ENCODE measurements around the gene URB1. TPM values are rescaled to one million over a fixed set of nuclear protein-coding genes. Genes with fewer than 3 reads are reported as not detected.
A peak's percentile ranks its signal among the peaks of the same experiment; 100 is the strongest.

Gene URB1
- polyA plus RNA-seq, 1 of the 3 experiments (the other 2 are of a cell fraction), result 9.9 TPM

DNA sequence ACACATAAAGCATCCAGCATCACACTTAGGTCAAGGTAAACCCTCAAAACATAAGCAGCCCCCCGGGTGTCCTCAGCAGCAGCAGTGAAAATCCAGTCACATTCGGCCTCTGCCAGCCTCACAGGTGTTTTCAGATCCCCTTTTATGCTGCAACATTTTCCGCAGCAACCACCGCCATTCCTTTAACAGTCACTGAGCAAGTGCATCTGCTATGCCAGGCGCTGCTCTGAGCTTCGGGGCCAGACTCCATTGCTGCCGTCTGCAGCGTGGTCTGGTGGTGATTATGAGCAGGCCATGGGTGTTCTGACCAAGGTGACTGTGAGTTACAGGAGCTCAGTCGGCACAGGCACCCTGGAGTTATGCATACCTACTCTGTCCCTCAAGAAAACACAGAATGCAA, 4.5 kb downstream of the URB1 start:
- peaks cover 94% of the 10 kb centered on the region for H3K79me2 ChIP-seq (ENCODE audit: insufficient read depth)
- no peak overlapping the region for H2AFZ ChIP-seq (ENCODE audit: low read depth)
- H4K20me1 ChIP-seq (ENCODE audit: insufficient read depth), result peaks cover 34% of the 10 kb centered on the region
- H3K4me1 ChIP-seq (ENCODE audit: control insufficient read depth in 1 of 2, insufficient read depth in 2 of 2, low read depth in 1 of 2, low read length in 1 of 2), result peaks cover 15 to 41% of the 10 kb centered on the region in 2 experiments; a peak in 3 of 4 replicates
- H3K4me3 ChIP-seq (ENCODE audit: low read depth in 2 of 2, low read length in 1 of 2), result no peak overlapping the region
- no peaks in the 10 kb centered on the region for H3K9me3 ChIP-seq
- H3K4me2 ChIP-seq, result no peak overlapping the region
- H3K9ac ChIP-seq, result no peak overlapping the region
- TF ChIP-seq POLR2AphosphoS5 (IDR thresholded peaks at IDR 0.05; ENCODE audit: low read depth, low read length), result no peak
- TF ChIP-seq, protein P1, sequence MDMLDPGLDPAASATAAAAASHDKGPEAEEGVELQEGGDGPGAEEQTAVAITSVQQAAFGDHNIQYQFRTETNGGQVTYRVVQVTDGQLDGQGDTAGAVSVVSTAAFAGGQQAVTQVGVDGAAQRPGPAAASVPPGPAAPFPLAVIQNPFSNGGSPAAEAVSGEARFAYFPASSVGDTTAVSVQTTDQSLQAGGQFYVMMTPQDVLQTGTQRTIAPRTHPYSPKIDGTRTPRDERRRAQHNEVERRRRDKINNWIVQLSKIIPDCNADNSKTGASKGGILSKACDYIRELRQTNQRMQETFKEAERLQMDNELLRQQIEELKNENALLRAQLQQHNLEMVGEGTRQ (IDR thresholded peaks at IDR 0.05; ENCODE audit: borderline replicate concordance, low read depth, low read length), result no peak
- no peak for TF ChIP-seq RAD21 (IDR thresholded peaks at IDR 0.05; ENCODE audit: low read length)
- no peak for TF ChIP-seq RFX5 (IDR thresholded peaks at IDR 0.05; ENCODE audit: low read length)
- no peak for TF ChIP-seq NFIC (IDR thresholded peaks at IDR 0.05; ENCODE audit: borderline replicate concordance)
- TF ChIP-seq FOXJ3 (CRISPR knock-in tag; IDR thresholded peaks at IDR 0.05), result no peak
- peak; percentile 75; the same call in 1 of the 2 replicates for TF ChIP-seq MXI1 (IDR thresholded peaks at IDR 0.05; ENCODE audit: low read depth, low read length)
- no peaks in the 10 kb centered on the region for H3K27me3 ChIP-seq (ENCODE audit: insufficient read depth)
- ChIA-PET CTCF (interaction anchor here (0.6 to 1.5 kb wide), 4 partner anchors 14 to 213 kb away, joined by 3 to 8 read pairs (median 4); no protein-coding TSS in a partner anchor), POLR2A (no interaction called here)
- peak; percentile 44 for DNase-seq
- no peaks in the 10 kb centered on the region for H3F3A ChIP-seq (replicated peaks; ENCODE audit: insufficient read depth)
- WGBS (ENCODE audit: low lambda C conversion rate), result 78% methylated on average over 4 of the region's 9 CpGs
- peak overlapping the region in 1 of 2 experiments; percentile 48; a peak in 1 of 4 replicates for H3K27ac ChIP-seq (ENCODE audit: low read depth in 2 of 2, low read length in 1 of 2)
- H3K36me3 ChIP-seq (replicated peaks in 1 of 2; ENCODE audit: control insufficient read depth in 1 of 2, insufficient read depth in 2 of 2, low read length in 1 of 2), result peaks cover 22 to 34% of the 10 kb centered on the region in 2 experiments
- H3K9me2 ChIP-seq, result no peaks in the 10 kb centered on the region

DNA sequence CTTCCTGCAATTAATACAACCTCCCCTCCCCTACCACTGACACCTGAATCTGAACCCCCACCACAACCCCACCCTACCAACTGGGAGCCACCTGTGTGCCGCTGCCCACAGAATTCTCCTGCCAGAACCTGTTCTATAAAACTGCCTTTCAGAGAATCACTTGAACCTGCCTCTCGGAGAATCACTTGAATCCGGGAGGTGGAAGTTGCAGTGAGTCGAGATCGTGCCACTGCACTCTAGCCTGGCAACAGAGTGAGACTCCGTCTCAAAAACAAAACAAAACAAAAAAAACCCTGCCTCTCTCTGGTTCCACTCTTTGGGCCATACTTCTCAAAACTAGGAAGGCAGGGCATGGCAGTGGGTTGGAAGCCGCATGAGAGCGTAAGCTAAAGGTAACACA, 5.7 kb downstream of the URB1 start:
- Histone ChIP-seq H3K36me3 (replicated peaks in 1 of 2; ENCODE audit: control insufficient read depth in 1 of 2, insufficient read depth in 2 of 2, low read length in 1 of 2) (peaks cover 29 to 44% of the 10 kb centered on the region in 2 experiments), H3K79me2 (ENCODE audit: insufficient read depth) (peaks cover 92% of the 10 kb centered on the region), H3K9ac (no peak overlapping the region), H3K9me3 (no peaks in the 10 kb centered on the region), H3K9me2 (no peaks in the 10 kb centered on the region), H4K20me1 (ENCODE audit: insufficient read depth) (peaks cover 34% of the 10 kb centered on the region), H3K4me2 (no peak overlapping the region), H3K4me3 (ENCODE audit: low read depth in 2 of 2, low read length in 1 of 2) (no peak overlapping the region), H3K27me3 (ENCODE audit: insufficient read depth) (no peaks in the 10 kb centered on the region), H2AFZ (ENCODE audit: low read depth) (no peak overlapping the region), H3F3A (replicated peaks; ENCODE audit: insufficient read depth) (peaks cover 10% of the 10 kb centered on the region), H3K27ac (ENCODE audit: low read depth in 2 of 2, low read length in 1 of 2) (peak overlapping the region in 1 of 2 experiments; percentile 43; a peak in 2 of 4 replicates), H3K4me1 (ENCODE audit: control insufficient read depth in 1 of 2, insufficient read depth in 2 of 2, low read depth in 1 of 2, low read length in 1 of 2) (peaks cover 23 to 40% of the 10 kb centered on the region in 2 experiments)
- TF ChIP-seq NFIC (IDR thresholded peaks at IDR 0.05; ENCODE audit: borderline replicate concordance) (no peak), EZH2phosphoT487 (IDR thresholded peaks at IDR 0.05; ENCODE audit: borderline replicate concordance, low read depth) (no peak), MEF2A (IDR thresholded peaks at IDR 0.05; ENCODE audit: borderline replicate concordance, low read depth) (no peak), CHD2 (IDR thresholded peaks at IDR 0.05; ENCODE audit: low read length, partially characterized antibody) (no peak), GABPA (IDR thresholded peaks at IDR 0.05; ENCODE audit: low read depth) (no peak), POLR2AphosphoS5 (IDR thresholded peaks at IDR 0.05; ENCODE audit: low read depth, low read length) (no peak), FOXJ3 (CRISPR knock-in tag; IDR thresholded peaks at IDR 0.05) (no peak), TCF12 (IDR thresholded peaks at IDR 0.05) (no peak), RXRA (IDR thresholded peaks at IDR 0.05; ENCODE audit: borderline replicate concordance, low read depth) (no peak), TEAD4 (IDR thresholded peaks at IDR 0.05; ENCODE audit: borderline replicate concordance, insufficient read depth) (no peak), JUND (IDR thresholded peaks at IDR 0.05) (no peak), FOSL2 (IDR thresholded peaks at IDR 0.05; ENCODE audit: borderline replicate concordance, low read depth) (no peak), ELF1 (IDR thresholded peaks at IDR 0.05) (no peak)
- TF ChIP-seq, protein P1 (IDR thresholded peaks at IDR 0.05; ENCODE audit: borderline replicate concordance, low read depth, low read length), result no peak
- TF ChIP-seq, protein P2, sequence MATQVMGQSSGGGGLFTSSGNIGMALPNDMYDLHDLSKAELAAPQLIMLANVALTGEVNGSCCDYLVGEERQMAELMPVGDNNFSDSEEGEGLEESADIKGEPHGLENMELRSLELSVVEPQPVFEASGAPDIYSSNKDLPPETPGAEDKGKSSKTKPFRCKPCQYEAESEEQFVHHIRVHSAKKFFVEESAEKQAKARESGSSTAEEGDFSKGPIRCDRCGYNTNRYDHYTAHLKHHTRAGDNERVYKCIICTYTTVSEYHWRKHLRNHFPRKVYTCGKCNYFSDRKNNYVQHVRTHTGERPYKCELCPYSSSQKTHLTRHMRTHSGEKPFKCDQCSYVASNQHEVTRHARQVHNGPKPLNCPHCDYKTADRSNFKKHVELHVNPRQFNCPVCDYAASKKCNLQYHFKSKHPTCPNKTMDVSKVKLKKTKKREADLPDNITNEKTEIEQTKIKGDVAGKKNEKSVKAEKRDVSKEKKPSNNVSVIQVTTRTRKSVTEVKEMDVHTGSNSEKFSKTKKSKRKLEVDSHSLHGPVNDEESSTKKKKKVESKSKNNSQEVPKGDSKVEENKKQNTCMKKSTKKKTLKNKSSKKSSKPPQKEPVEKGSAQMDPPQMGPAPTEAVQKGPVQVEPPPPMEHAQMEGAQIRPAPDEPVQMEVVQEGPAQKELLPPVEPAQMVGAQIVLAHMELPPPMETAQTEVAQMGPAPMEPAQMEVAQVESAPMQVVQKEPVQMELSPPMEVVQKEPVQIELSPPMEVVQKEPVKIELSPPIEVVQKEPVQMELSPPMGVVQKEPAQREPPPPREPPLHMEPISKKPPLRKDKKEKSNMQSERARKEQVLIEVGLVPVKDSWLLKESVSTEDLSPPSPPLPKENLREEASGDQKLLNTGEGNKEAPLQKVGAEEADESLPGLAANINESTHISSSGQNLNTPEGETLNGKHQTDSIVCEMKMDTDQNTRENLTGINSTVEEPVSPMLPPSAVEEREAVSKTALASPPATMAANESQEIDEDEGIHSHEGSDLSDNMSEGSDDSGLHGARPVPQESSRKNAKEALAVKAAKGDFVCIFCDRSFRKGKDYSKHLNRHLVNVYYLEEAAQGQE (IDR thresholded peaks at IDR 0.05; ENCODE audit: low read depth, low read length), result no peak
- TF ChIP-seq, protein P3, sequence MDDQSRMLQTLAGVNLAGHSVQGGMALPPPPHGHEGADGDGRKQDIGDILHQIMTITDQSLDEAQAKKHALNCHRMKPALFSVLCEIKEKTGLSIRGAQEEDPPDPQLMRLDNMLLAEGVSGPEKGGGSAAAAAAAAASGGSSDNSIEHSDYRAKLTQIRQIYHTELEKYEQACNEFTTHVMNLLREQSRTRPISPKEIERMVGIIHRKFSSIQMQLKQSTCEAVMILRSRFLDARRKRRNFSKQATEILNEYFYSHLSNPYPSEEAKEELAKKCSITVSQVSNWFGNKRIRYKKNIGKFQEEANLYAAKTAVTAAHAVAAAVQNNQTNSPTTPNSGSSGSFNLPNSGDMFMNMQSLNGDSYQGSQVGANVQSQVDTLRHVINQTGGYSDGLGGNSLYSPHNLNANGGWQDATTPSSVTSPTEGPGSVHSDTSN (IDR thresholded peaks at IDR 0.05), result no peak
- POLR2A ChIA-PET, result no interaction called here
- DNase-seq, result no peak
- WGBS (ENCODE audit: low lambda C conversion rate), result 96% methylated on average over 8 of the region's 8 CpGs
- CTCF ChIA-PET, result no interaction called here
